ENCODE measurements around the gene YIPF3.
"Not testable (repeated sequence)": the region's sequence is repeated elsewhere in the genome, so short reads cannot be mapped to it uniquely, and the experiment has no call there.

The YIPF3 gene

GRCh38 chr6:43516697-43517504, at the start of gene YIPF3, which contains the start of gene POLR1C:
Gene YIPF3, minus strand, starts transcription at chr6:43516926. Its CDS starts 119 bp downstream, at chr6:43516807.
Gene POLR1C, plus strand, starts transcription at chr6:43517089. Its CDS starts 21 bp downstream, at chr6:43517110.
- DNase-seq, result peak; percentile 92 to 97

- DNase-seq, result no peak
These were observed 42.6 kb upstream of the YIPF3 start for GRCh38 chr6:43559328-43559727.

- DNase-seq, result not testable (repeated sequence)
These were observed 40.9 kb upstream of the YIPF3 start for GRCh38 chr6:43557620-43558019.

- DNase-seq, result no peak
These were observed 30.5 kb upstream of the YIPF3 start for GRCh38 chr6:43547222-43547621.

GRCh38 chr6:43544461-43544860, 27.7 kb upstream of the YIPF3 start:
- DNase-seq, result no peak

- DNase-seq, result no peak
These were observed 25.2 kb upstream of the YIPF3 start for GRCh38 chr6:43541774-43542471.

GRCh38 chr6:43540507-43540906, 23.8 kb upstream of the YIPF3 start:
- no peak for DNase-seq

GRCh38 chr6:43539409-43539808, 22.7 kb upstream of the YIPF3 start:
- not testable (repeated sequence) for DNase-seq

GRCh38 chr6:43538986-43539385, 22.3 kb upstream of the YIPF3 start:
- DNase-seq, result not testable (repeated sequence)

- no peak for DNase-seq
These were observed 15.5 kb upstream of the YIPF3 start for GRCh38 chr6:43532201-43532600.

GRCh38 chr6:43524483-43524961, 7.8 kb upstream of the YIPF3 start:
- DNase-seq, result no peak

GRCh38 chr6:43523284-43523683, 6.6 kb upstream of the YIPF3 start:
- DNase-seq, result no peak

- no peak for DNase-seq
These were observed 6.0 kb upstream of the YIPF3 start for GRCh38 chr6:43522547-43523261.

- DNase-seq, result no peak
These were observed 5.1 kb upstream of the YIPF3 start for GRCh38 chr6:43521836-43522235.

- DNase-seq, result no peak
These were observed 3.4 kb upstream of the YIPF3 start for GRCh38 chr6:43520097-43520496.

GRCh38 chr6:43517505-43518357, 1.0 kb upstream of the YIPF3 start:
- DNase-seq, result no peak

- DNase-seq, result no peak
These were observed 394 bp downstream of the YIPF3 start for GRCh38 chr6:43516367-43516696.

GRCh38 chr6:43515808-43516207, 918 bp downstream of the YIPF3 start:
- no peak for DNase-seq

- DNase-seq, result no peak
These were observed 4.8 kb downstream of the YIPF3 start for GRCh38 chr6:43511824-43512415.

GRCh38 chr6:43510827-43511163, 5.9 kb downstream of the YIPF3 start:
- no peak for DNase-seq

GRCh38 chr6:43509984-43510826, 6.5 kb downstream of the YIPF3 start, which contains the start of gene LRRC73:
Gene LRRC73, minus strand, starts transcription at chr6:43510346. Its CDS starts 561 bp downstream, at chr6:43509785.
- peak; percentile 72 to 78 for DNase-seq
